GM13977 (cell line): ENCODE results near the gene SHKBP1.
"Not testable (repeated sequence)": the region's sequence is repeated elsewhere in the genome, so short reads cannot be mapped to it uniquely, and the experiment has no call there.

Source experiments
- DNase-seq: peaks from one replicate; pipeline ENCODE4 v3.0.0; 2012; ENCODE audit warnings: low spot score
- in situ Hi-C: fragments of 300-500 bp; cut with MboI; formaldehyde crosslinking; loops from one replicate; pipeline ENCODE4 v1.12.0; 2022; ENCODE audit warnings: low sequenced_read_pairs, low pct_unique_long_range_greater_than_20kb, mixed read lengths, inconsistent platforms; ENCODE audit not compliant: unreplicated experiment
- TF ChIP-seq, protein P1 (sequence below): IDR thresholded peaks from 2 replicates; pipeline ENCODE4 v1.5.1; 2012; ENCODE audit warnings: mild to moderate bottlenecking, control low read depth; ENCODE audit not compliant: insufficient read depth; ENCODE audit errors: extremely low read depth, missing control alignments

The SHKBP1 gene

DNA sequence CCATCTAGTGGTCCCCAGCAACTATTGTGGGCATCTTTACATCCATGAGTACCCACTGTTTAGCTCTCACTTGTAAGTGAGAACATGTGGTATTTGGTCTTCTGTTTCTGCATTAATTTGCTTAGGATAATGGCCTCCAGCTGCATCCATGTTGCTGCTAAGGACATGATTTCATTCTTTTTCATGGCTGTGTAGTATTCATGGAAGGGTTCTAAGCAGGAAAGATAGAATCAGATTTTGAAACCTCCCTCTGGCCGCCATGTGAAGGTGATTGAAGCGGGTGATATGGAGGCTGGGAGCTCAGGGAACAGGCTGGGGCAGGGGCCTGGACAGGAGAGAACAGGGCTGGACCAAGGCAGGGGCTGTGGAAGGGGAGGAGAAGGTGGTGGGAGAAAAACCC lies 44.6 kb downstream of the SHKBP1 start:
- no peak for DNase-seq
- in situ Hi-C loops: loop anchor here (25.0 kb wide), 1 partner anchor 309 kb away; no protein-coding TSS in a partner anchor
- TF ChIP-seq, protein P1, sequence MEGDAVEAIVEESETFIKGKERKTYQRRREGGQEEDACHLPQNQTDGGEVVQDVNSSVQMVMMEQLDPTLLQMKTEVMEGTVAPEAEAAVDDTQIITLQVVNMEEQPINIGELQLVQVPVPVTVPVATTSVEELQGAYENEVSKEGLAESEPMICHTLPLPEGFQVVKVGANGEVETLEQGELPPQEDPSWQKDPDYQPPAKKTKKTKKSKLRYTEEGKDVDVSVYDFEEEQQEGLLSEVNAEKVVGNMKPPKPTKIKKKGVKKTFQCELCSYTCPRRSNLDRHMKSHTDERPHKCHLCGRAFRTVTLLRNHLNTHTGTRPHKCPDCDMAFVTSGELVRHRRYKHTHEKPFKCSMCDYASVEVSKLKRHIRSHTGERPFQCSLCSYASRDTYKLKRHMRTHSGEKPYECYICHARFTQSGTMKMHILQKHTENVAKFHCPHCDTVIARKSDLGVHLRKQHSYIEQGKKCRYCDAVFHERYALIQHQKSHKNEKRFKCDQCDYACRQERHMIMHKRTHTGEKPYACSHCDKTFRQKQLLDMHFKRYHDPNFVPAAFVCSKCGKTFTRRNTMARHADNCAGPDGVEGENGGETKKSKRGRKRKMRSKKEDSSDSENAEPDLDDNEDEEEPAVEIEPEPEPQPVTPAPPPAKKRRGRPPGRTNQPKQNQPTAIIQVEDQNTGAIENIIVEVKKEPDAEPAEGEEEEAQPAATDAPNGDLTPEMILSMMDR: no peak

DNA sequence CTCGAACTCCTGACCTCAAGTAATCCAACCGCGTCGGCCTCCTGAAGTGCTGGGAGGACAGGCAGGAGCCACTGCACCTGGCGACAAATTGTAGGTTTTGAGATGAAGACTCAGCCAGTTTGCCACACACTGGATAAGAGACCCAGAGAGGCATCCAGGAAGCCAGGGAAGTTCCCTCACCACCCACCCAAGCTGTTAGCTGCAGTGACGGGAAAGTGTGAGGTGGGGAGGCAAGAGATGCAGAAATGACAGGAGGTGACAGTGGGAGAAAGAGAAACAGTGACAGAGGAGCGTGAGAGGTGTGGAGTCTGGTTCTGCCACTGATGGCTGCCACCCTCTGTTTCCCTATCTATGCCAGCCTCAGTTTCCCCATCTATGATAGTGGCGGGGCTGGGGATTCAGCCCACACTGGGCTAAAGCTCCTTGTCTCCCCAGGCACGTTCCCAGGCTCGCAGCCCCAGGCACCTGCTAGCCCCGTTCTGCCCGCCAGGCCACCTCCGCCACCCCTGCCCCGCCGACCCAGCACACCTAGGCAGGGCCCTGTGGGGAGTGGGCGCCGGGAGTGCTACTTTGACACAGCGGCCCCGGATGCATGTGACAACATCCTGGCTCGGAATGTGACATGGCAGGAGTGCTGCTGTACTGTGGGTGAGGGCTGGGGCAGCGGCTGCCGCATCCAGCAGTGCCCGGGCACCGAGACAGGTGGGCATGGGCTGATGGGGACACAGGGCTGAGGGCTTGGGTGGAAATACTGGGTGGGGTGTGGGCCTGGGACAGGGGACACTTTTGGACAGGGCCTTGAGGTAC lies 45.5 kb downstream of the SHKBP1 start:
- TF ChIP-seq, protein P1: no peak
- in situ Hi-C loops: loop anchor here (25.0 kb wide), 1 partner anchor 310 kb away; no protein-coding TSS in a partner anchor
- no peak for DNase-seq

DNA sequence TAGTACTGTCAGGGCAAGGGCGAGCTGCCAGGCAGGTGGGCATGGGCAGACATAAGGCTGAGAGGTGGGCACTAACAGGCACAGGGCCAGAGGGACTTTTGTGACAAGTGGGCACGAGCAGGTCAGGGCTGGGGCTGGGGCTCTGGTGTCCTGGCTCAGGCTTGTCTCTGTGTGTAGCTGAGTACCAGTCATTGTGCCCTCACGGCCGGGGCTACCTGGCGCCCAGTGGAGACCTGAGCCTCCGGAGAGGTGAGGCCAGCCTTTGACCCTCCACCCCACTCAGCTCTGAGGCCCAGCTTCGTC lies 46.1 kb downstream of the SHKBP1 start:
- TF ChIP-seq, protein P1: no peak
- no peak for DNase-seq
- in situ Hi-C loops: loop anchor here (25.0 kb wide), 1 partner anchor 310 kb away; no protein-coding TSS in a partner anchor

DNA sequence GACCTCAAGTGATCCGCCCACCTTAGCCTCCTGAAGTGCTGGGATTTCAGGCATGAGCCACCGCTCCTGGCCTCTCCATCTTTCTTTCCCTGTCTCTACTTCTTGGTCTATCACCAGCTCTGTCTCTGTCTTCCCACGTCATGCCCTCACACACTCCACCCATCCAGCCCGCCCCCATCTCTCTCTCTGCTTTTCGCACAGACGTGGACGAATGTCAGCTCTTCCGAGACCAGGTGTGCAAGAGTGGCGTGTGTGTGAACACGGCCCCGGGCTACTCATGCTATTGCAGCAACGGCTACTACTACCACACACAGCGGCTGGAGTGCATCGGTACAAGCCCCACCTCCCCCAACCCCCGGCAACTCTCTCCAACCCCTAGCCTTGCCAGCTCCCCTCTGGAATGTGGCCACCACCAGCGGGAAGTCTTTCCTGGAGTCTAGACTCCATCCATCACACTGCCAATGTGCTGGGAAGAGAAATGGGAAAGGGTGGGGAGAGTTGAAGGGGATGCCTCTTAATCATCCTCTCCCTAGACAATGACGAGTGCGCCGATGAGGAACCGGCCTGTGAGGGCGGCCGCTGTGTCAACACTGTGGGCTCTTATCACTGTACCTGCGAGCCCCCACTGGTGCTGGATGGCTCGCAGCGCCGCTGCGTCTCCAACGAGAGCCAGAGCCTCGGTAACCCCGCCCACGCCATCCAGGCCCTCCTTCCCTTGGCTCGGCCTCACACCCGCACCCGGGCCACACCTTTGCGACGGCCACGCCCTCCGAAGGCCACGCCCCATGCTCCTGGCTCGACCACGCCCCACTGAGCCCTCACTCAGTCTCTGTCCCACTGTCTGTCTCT lies 47.0 kb downstream of the SHKBP1 start:
- in situ Hi-C loops: loop anchor here (25.0 kb wide), 1 partner anchor 311 kb away; no protein-coding TSS in a partner anchor
- DNase-seq: no peak
- TF ChIP-seq, protein P1: no peak

DNA sequence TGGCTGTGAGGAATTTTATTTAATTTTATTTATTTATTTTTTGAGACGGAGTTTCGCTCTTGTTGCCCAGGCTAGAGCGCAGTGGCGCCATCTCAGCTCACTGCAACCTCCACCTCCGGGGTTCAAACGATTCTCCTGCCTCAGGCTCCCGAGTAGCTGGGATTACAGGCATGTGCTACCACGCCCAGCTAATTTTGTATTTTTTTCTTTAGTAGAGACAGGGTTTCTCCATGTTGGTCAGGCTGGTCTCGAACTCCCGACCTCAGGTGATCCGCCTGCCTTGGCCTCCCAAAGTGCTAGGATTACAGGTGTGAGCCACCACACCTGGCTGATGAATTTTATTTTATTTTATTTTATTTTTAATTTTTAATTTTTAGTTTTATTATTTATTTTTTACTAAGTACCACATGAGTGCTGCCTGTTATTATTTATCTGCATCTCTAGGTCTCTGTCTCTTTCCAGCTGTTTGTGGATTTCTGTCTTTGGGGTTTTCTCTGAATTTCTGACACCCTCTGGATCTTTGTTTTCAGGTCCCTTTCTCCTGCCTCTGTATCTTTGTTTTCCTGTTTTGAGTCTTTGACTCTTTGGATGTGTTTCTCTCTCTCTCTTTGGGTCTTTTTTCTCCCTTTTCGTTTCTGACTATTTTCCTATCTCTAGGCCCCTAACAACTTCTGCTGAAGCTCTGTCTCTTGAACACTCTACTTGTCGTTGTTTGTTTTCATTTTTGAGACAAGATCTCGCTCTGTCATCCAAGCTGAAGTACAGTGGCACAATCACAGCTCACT lies 47.9 kb downstream of the SHKBP1 start:
- in situ Hi-C loops: loop anchor here (25.0 kb wide), 1 partner anchor 312 kb away; no protein-coding TSS in a partner anchor
- not testable (repeated sequence) for DNase-seq

DNA sequence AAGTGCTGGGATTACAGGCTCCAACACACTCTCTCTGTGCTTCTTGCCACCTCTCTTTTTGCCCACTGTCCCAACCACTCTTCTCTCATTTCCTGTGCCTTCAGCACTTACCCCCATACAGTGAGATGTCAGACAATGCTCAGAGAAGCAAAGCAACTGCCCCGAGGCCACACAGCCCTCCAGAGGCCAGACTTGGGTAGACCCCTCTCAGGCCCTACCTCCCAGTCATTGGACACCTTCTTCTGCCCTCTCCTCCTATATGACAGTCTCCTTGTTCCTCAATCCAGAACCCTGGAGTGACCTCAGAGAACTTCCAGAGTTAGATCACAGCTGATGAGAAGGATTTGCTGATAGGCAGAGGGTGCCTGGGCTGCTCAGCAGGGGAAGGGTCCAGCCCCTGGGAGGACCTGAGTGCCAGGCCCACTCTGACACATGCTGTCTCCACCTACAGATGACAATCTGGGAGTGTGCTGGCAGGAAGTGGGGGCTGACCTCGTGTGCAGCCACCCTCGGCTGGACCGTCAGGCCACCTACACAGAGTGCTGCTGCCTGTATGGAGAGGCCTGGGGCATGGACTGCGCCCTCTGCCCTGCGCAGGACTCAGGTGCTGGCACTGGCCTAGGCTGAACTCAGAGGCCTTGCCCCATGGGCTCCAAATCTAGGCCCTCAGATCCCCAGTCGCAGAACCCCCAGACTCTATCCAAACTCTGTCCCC lies 48.9 kb downstream of the SHKBP1 start:
- in situ Hi-C loops: no loop called here
- no peak for DNase-seq
- TF ChIP-seq, protein P1: no peak
